ENCODE measurements around the gene ATF6. TPM values are rescaled to one million over a fixed set of nuclear protein-coding genes. Genes with fewer than 3 reads are reported as not detected.
A peak's percentile ranks its signal among the peaks of the same experiment; 100 is the strongest.

The ATF6 gene
- total and polyA plus RNA-seq, 2 of the 4 experiments (the other 2 are of a cell fraction) = 12.2 to 17.6 TPM

DNA sequence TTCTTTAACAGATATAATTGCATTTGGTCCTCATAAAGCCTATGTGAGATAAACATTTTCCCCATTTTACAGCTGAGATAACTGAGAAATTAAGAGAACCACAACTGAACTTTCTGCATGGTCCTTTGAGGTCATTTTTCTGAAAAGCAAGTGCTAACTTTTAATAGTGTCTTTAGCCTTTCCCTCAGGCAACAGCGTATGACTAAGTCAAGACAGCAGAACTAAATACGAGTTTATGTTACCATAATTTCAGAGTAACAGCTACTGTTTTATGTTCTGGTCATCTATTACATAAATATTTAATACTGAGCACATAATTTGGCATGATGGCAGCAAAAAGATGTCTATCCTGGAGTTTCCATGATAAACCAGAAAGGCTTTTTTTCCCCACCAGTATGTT, 161.9 kb downstream of the ATF6 start:
- in situ Hi-C loops (cut with MboI; ENCODE audit: low sequenced_read_pairs) = no loop called here
- no TSS peak for BruUV-seq (replicated peaks)
- TF ChIP-seq CHD1 (IDR thresholded peaks at IDR 0.05; ENCODE audit: low read depth, low read length) (no peak), RCOR1 (IDR thresholded peaks at IDR 0.05; ENCODE audit: insufficient replicate concordance, low read length) (no peak), NFE2L2 (IDR thresholded peaks at IDR 0.05; ENCODE audit: low read depth, low read length) (no peak), RFX5 (IDR thresholded peaks at IDR 0.05; ENCODE audit: low read depth, low read length) (no peak), MAZ (IDR thresholded peaks at IDR 0.05; ENCODE audit: borderline replicate concordance, low read depth, low read length) (no peak), CEBPB (IDR thresholded peaks at IDR 0.05; ENCODE audit: low read depth, low read length) (no peak), MAFK (IDR thresholded peaks at IDR 0.05; ENCODE audit: low read depth, low read length) (no peak)
- TF ChIP-seq, protein P1, sequence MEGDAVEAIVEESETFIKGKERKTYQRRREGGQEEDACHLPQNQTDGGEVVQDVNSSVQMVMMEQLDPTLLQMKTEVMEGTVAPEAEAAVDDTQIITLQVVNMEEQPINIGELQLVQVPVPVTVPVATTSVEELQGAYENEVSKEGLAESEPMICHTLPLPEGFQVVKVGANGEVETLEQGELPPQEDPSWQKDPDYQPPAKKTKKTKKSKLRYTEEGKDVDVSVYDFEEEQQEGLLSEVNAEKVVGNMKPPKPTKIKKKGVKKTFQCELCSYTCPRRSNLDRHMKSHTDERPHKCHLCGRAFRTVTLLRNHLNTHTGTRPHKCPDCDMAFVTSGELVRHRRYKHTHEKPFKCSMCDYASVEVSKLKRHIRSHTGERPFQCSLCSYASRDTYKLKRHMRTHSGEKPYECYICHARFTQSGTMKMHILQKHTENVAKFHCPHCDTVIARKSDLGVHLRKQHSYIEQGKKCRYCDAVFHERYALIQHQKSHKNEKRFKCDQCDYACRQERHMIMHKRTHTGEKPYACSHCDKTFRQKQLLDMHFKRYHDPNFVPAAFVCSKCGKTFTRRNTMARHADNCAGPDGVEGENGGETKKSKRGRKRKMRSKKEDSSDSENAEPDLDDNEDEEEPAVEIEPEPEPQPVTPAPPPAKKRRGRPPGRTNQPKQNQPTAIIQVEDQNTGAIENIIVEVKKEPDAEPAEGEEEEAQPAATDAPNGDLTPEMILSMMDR (conservative IDR thresholded peaks at IDR 0.05; ENCODE audit: low read depth, low read length) = no peak
- TF ChIP-seq, protein P2, sequence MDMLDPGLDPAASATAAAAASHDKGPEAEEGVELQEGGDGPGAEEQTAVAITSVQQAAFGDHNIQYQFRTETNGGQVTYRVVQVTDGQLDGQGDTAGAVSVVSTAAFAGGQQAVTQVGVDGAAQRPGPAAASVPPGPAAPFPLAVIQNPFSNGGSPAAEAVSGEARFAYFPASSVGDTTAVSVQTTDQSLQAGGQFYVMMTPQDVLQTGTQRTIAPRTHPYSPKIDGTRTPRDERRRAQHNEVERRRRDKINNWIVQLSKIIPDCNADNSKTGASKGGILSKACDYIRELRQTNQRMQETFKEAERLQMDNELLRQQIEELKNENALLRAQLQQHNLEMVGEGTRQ (IDR thresholded peaks at IDR 0.05; ENCODE audit: low read depth, low read length) = no peak
- H3K14ac ChIP-seq (replicated peaks; ENCODE audit: low read depth, low read length) = no peak overlapping the region
- no peak overlapping the region for H3K4ac ChIP-seq (ENCODE audit: low read depth, low read length)
- H3K18ac ChIP-seq (ENCODE audit: low read depth, low read length) = no peak overlapping the region
- POLR2A ChIA-PET (ENCODE audit: unreplicated experiment) = no interaction called here
- H3K56ac ChIP-seq (ENCODE audit: extremely low read depth, insufficient read depth, low read length) = no peak overlapping the region
- no peak overlapping the region for H2BK20ac ChIP-seq (ENCODE audit: low read depth, low read length)
- no peak overlapping the region for H2AFZ ChIP-seq (replicated peaks; ENCODE audit: low read length, poor library complexity)
- H4K20me1 ChIP-seq (ENCODE audit: insufficient read depth, low read length) = no peaks in the 10 kb centered on the region
- CTCF ChIA-PET = interaction anchor here (0.5 to 1.7 kb wide), 3 partner anchors 13 to 127 kb away, joined by 3 read pairs; no protein-coding TSS in a partner anchor
- WGBS, 2 experiments (ENCODE audit: extremely low coverage in 2 of 2, insufficient read length in 1 of 2) = no CpG with 5 or more reads among the region's 2 CpGs
- H3K9me1 ChIP-seq (ENCODE audit: insufficient read depth, low read length) = peaks cover 3% of the 10 kb centered on the region; the same call in 1 of the 2 replicates
- H2AK5ac ChIP-seq (ENCODE audit: low read depth, low read length) = no peak overlapping the region
- no peak overlapping the region for H3K23ac ChIP-seq (ENCODE audit: low read depth, low read length)
- H3K27ac ChIP-seq (ENCODE audit: insufficient read depth, low read length) = no peak overlapping the region
- H4K91ac ChIP-seq (ENCODE audit: insufficient read depth, low read depth, low read length) = no peak overlapping the region
- no peak overlapping the region for H3K9ac ChIP-seq (ENCODE audit: low read depth, low read length)
- no peak overlapping the region for H2BK5ac ChIP-seq (ENCODE audit: low read depth, low read length, poor library complexity, severe bottlenecking)
- DNase-seq (peak; percentile 17), ATAC-seq (ENCODE audit: low read depth) (no peak)
- no peak overlapping the region for H3K4me2 ChIP-seq (ENCODE audit: low read depth, low read length)
- no peak overlapping the region for H2AK9ac ChIP-seq (replicated peaks; ENCODE audit: low read depth, low read length, poor library complexity)
- intact Hi-C loops (cut with micrococcal nuclease) = no loop called here
- H3K79me1 ChIP-seq (ENCODE audit: low read depth in 1 of 2, low read length in 2 of 2) = no peaks in the 10 kb centered on the region; a peak in 1 of 4 replicates
- H3K4me3 ChIP-seq (ENCODE audit: insufficient read depth, low read depth, low read length) = no peak overlapping the region
- no peaks in the 10 kb centered on the region; the same call in 1 of the 2 replicates for H3K4me1 ChIP-seq (ENCODE audit: control insufficient read depth, insufficient read depth, low read length)
- H4K5ac ChIP-seq (ENCODE audit: low read depth, low read length) = no peak overlapping the region
- no peaks in the 10 kb centered on the region for H3K27me3 ChIP-seq (ENCODE audit: control insufficient read depth, insufficient read depth, low read length)
- no peak overlapping the region for H4K8ac ChIP-seq (ENCODE audit: low read depth in 2 of 2, low read length in 2 of 2)
- no peak overlapping the region for H2BK120ac ChIP-seq (ENCODE audit: low read depth, low read length)
- H3K36me3 ChIP-seq (ENCODE audit: control insufficient read depth, insufficient read depth, low read length) = no peaks in the 10 kb centered on the region
- no peak overlapping the region for H2BK15ac ChIP-seq (ENCODE audit: low read depth, low read length)
- no peaks in the 10 kb centered on the region for H3K9me3 ChIP-seq (ENCODE audit: control insufficient read depth, insufficient read depth, low read length)
- dilution Hi-C loops (cut with HindIII; ENCODE audit: low sequenced_read_pairs, unreplicated experiment) = no loop called here
